HEK293 (cell line): ENCODE results near the gene DPY19L1.
"Not testable (repeated sequence)": the region's sequence is repeated elsewhere in the genome, so short reads cannot be mapped to it uniquely, and the experiment has no call there.

ENCODE experiments used
- TF ChIP-seq, protein P1 (sequence below): fragments of 450-650 bp; formaldehyde crosslinking; IDR thresholded peaks from 2 replicates; pipeline ENCODE4 v1.5.1; 2016; ENCODE audit warnings: missing biosample characterization, missing genetic modification characterization
- TF ChIP-seq, protein P2 (sequence below): fragments of 450-650 bp; formaldehyde crosslinking; IDR thresholded peaks from 2 replicates; pipeline ENCODE4 v1.5.1; 2016; ENCODE audit warnings: missing biosample characterization, missing genetic modification characterization

DNA sequence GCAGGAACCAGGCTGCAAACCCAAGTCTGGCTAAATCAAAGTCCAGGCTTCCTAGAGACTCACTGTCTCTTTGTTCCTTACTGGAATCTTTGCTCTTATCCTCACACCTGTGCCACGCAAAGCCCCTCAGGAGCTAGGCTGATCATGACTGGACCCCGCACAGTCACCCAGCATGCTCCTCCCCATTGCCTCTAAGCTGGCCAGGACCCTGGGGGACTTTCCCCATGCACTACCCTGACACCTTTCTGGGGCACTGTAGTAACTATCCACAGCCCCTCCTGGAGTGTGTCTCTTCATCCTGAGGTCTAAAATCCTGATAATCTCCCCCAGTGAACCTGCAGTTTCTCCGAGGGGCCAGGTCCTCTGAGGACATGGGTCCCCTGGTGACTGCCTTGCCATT lies 21.3 kb upstream of the DPY19L1 start:
- TF ChIP-seq, protein P1, sequence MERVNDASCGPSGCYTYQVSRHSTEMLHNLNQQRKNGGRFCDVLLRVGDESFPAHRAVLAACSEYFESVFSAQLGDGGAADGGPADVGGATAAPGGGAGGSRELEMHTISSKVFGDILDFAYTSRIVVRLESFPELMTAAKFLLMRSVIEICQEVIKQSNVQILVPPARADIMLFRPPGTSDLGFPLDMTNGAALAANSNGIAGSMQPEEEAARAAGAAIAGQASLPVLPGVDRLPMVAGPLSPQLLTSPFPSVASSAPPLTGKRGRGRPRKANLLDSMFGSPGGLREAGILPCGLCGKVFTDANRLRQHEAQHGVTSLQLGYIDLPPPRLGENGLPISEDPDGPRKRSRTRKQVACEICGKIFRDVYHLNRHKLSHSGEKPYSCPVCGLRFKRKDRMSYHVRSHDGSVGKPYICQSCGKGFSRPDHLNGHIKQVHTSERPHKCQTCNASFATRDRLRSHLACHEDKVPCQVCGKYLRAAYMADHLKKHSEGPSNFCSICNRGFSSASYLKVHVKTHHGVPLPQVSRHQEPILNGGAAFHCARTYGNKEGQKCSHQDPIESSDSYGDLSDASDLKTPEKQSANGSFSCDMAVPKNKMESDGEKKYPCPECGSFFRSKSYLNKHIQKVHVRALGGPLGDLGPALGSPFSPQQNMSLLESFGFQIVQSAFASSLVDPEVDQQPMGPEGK = not testable (repeated sequence)
- TF ChIP-seq, protein P2, sequence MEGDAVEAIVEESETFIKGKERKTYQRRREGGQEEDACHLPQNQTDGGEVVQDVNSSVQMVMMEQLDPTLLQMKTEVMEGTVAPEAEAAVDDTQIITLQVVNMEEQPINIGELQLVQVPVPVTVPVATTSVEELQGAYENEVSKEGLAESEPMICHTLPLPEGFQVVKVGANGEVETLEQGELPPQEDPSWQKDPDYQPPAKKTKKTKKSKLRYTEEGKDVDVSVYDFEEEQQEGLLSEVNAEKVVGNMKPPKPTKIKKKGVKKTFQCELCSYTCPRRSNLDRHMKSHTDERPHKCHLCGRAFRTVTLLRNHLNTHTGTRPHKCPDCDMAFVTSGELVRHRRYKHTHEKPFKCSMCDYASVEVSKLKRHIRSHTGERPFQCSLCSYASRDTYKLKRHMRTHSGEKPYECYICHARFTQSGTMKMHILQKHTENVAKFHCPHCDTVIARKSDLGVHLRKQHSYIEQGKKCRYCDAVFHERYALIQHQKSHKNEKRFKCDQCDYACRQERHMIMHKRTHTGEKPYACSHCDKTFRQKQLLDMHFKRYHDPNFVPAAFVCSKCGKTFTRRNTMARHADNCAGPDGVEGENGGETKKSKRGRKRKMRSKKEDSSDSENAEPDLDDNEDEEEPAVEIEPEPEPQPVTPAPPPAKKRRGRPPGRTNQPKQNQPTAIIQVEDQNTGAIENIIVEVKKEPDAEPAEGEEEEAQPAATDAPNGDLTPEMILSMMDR (tag by site-specific recombination) = not testable (repeated sequence)
